HG03064 (cell line): ENCODE results near the gene SMOC1.

ENCODE experiments used
- ATAC-seq: cut with Tn5 transposase; IDR thresholded peaks from one replicate; pipeline ENCODE4 v1.9.1; 2021; ENCODE audit warnings: low read depth; ENCODE audit not compliant: unreplicated experiment

SMOC1 gene

DNA sequence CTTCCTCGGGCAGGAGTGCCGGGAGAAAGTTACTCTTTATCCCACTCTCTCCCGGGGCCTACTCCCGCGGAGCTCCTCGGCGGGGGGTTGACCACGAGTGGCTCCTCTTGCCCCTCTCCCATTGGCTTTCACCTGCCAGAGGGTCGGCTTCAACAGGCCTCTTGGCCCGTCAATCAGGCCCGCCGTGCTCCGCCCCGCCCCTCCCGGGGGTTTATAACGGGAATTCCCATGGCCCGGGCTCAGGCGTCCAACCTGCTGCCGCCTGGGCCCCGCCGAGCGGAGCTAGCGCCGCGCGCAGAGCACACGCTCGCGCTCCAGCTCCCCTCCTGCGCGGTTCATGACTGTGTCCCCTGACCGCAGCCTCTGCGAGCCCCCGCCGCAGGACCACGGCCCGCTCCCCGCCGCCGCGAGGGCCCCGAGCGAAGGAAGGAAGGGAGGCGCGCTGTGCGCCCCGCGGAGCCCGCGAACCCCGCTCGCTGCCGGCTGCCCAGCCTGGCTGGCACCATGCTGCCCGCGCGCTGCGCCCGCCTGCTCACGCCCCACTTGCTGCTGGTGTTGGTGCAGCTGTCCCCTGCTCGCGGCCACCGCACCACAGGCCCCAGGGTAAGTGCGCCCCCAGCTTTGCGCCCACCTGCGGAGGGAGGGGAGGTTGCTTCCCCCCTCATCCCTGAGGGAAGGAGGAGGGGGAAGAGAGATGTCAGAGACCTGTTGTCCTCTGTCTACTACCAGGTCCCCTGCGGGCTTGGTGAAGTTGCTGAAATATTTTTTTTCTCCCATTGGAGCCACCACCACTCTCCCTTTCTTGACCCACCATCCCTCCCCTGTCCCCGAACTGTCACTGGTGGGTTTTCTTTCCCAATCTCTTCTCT lies at the start of gene SMOC1:
Gene SMOC1, plus strand, starts transcription at position 242 of the 869 bp plus-strand sequence. Its CDS starts 263 bp downstream, at position 505.
- ATAC-seq = no peak

GRCh38 chr14:69838881-69839416 lies 40.3 kb upstream of the SMOC1 start:
- ATAC-seq = no peak

DNA sequence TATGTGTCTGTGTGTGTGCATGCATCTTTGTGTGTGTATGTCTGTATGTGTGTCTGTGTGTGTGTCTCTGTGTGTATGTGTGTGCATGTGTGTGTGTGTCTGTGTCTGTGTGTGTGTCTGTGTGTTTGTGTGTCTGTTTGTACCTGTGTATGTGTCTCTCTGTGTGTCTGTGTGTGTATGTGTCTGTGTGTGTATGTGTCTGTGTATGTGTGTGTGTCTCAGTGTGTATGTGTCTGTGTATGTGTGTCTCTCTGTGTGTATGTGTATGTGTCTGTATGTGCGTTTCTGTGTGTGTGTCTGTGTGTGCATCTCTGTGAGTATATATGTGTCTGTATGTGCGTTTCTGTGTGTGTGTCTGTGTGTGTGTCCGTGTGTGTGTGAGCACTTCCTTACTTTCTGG lies 39.6 kb upstream of the SMOC1 start:
- ATAC-seq = no peak

GRCh38 chr14:69841656-69842055 lies 37.6 kb upstream of the SMOC1 start:
- ATAC-seq = no peak

GRCh38 chr14:69842686-69843420 lies 36.4 kb upstream of the SMOC1 start:
- ATAC-seq = no peak

GRCh38 chr14:69844171-69844570 lies 35.0 kb upstream of the SMOC1 start:
- ATAC-seq = no peak

DNA sequence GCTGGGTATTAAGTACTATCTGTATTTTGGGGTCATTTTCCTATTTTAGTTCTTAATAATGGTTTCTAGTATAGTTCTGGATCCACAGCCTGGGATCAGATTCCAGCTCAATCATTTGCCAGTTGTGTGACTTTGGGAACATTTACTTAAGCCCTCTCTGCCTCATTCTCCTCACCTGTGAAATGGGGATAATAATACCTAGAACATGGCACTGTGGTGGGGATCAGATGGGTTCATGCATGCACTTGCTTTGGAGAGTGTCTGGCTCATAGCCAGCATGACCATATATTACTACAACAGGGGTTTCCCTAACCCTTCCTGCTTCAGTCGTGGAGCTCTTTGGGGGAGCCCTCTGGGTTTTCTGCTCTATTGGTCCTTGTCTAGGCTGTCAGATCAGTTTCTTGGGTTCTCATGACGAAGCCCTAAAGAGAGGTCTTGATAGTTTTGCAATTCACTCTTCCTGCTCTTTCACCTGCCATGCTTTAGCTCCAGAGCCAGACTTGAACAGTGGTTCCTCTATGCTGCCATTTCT lies 34.1 kb upstream of the SMOC1 start:
- no peak for ATAC-seq

DNA sequence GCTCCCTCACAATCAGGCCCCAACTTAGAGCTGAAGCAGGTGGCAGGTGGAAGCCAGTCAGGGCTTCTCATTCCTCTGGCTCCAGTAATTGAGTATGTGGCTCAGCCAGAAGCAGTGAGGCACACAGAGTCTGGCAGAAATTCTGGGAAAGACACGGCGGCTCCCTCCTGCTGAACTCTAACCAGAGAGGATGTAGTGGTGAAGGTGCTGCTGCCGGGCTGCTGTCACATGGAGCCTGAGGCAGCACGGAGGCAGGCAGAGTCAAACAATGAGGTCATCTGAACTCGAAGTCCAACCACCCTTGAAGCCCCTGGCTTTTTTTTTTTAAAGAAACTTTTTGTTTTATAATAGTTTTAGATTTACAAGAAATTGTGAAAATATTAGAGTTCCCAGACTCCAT lies 33.4 kb upstream of the SMOC1 start:
- ATAC-seq = no peak

GRCh38 chr14:69848156-69848555 lies 31.1 kb upstream of the SMOC1 start:
- ATAC-seq = no peak

DNA sequence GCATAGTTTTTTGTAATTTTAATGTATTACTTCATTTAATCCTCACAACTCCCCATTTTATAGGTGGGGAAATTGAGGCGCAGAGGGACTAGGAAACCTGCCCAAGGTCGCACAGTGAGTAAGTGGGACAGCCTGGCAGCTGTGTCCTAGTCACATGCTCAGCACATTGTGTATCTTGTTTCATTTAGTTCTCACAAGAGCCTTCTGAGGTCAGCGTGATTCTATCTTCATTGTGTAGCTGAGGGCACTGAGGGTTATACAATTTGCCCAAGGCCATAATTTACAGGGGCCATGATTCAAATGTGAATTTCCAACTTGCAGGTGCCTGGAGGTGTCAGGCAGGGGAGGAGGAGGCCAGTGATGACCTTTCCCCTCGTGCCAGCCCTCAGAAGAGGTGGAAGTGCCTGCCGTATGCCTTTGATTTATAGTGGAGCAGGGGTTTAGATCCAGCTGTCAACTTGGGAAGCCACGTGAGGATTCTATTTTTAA lies 30.3 kb upstream of the SMOC1 start:
- no peak for ATAC-seq

DNA sequence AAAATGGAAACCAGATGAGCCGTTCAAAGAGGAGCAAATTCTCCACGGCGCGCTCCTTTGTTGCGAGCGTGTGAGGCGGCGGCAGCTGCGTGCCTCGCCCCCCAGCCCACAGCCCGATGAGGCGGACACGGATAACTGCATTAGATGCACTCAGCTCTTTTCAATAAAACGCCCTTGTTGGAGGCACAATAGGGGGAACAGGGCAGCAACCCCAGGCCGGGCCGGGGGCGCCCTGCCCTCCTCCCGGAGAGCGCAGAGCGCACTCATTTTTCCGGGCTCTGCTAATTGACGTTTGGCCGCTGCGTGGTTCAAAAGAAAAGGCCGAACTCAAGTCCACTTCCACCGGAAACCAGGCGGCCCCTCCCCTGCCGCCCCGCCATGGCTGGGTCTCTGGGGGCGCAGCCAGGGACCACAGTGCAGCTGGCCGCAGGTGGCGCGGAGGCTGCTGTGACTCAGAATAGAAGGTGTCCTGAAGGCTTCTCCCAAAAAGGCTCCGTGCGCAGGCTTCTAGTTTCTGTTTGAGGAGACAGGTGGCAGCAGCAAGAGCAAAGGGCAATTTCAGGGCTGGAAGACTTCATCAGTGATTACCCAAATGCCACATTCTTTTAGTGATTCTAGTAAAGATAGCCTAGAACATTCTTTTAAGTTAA lies 29.0 kb upstream of the SMOC1 start:
- no peak for ATAC-seq

GRCh38 chr14:69850736-69851112 lies 28.5 kb upstream of the SMOC1 start:
- ATAC-seq = no peak

GRCh38 chr14:69852531-69853321 lies 26.5 kb upstream of the SMOC1 start:
- ATAC-seq = no peak

DNA sequence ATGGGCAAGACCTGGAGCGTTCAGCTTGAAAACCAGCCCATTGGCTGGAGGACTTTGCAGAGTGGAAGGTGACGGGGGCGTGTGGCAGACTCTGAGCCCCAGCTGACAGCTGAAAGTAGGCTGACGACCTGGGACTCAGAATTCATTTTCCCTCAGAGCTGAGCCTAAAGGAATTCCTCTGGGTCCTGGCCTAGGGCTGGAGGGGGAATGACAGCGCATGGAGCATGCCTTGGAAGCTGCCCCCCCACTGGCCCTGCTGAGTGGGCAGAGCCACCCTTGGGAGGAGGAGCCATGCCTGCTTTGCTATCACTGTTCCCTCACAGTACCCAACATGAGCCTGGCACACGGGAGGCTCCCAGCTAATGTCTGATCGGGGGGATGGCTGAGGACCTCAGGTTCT lies 25.4 kb upstream of the SMOC1 start:
- no peak for ATAC-seq

DNA sequence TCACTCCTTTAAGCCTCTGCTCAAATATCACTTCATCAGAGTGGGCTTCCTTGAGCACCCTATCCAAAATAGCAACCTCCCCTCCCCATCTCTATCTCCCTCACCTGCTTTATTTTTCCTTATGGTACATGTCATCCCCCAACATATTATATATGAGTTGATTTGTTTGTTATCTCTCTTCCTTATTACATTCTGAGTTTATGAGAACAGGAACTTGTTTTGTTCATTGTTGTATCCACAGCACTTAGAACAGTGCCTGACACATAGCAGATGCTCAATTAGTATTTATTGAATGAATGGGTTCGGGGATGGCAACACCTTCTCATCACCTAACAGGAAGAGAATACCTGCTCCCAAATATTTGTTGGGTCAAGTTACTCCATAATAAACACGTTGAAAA lies 24.6 kb upstream of the SMOC1 start:
- no peak for ATAC-seq

DNA sequence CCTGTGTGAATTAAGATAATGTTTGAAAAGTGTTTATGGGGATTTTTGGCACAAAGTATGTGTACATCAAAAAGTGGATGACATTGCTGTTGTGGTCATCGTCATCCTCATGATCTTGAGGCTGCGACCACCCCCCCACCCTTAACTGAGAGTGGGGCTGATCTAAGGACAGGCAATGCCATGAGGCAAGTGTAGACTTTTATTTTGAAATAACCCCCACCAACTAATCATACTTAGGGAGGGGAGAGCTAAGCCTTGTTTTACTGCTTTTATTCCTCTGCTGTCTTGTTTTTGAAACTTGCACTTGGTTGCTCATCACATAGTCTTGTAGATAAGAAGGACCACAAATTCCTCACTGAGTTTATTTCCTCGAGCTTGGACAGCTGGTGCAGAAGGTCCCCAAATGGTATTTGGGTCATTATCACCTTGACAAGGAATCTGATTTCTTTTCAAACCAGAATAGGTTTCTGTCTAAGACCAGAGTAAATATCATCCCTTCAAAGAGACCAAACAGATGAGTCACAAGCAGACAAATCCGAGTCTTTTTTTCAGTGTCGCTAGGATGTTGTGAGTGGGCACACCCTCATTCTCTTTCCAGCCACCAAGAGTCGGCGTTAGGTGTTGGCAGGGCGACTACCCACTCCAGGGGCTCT lies 23.9 kb upstream of the SMOC1 start:
- ATAC-seq = no peak

DNA sequence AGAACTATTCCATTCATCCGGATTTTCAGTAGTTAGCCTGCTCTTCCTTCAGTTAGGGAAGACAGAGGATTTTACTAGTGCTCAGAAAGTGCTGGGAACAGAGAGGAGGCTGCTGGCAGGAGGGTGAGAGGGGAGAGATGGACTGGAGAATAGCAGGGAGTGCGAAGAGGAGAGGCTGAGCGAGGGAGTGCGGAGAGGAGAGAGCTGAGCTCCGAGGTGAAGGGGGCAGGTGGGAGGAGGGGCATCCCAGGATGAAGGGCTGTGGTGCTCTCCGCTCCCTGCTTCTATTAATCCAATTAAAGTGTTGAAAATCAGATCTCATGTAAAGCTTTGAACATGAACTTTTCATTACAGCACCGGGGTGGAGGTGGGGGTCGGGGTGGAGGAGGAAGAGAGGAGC lies 20.4 kb upstream of the SMOC1 start:
- no peak for ATAC-seq

DNA sequence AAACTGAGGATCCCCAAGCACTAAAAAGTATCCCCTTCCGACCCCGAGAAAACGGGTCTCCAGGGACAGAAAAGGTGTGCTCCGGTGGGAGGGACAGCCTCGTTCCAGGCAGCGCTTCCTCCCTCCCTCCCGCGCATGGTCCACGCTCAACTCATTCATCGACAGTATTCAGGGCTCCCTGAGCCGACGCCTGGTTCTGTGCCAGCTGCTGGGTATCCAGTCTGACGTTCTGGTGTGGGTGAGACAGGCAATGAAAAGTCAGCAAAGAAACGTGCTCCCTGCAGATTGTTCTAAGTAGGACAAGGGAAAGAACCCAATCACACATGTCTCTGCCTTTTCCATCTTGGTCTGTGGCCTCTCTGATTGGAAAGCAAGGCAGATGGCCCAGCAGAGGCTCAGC lies 19.6 kb upstream of the SMOC1 start:
- no peak for ATAC-seq

GRCh38 chr14:69860221-69860620 lies 19.0 kb upstream of the SMOC1 start:
- ATAC-seq = no peak
